NCI-H460 (cell line): ENCODE measurements around the gene PAEP. TPM values are rescaled to one million over a fixed set of nuclear protein-coding genes. Genes with fewer than 3 reads are reported as not detected.

Experiments
- DNase-seq: peaks from one replicate; pipeline ENCODE4 v3.0.0-alpha.2; 2016; ENCODE audit warnings: low read depth; ENCODE audit errors: extremely low read depth
- total RNA-seq: library from RNA; depleted of rRNA; stranded (reverse); fragments of >200 nt; shearing (Covaris generic); gene quantifications from 2 replicates; pipeline ENCODE4 v1.2.3, GENCODE V29; 2014

The PAEP gene
- total RNA-seq, 1 experiment from 2014 or later = 2.9 TPM

DNA sequence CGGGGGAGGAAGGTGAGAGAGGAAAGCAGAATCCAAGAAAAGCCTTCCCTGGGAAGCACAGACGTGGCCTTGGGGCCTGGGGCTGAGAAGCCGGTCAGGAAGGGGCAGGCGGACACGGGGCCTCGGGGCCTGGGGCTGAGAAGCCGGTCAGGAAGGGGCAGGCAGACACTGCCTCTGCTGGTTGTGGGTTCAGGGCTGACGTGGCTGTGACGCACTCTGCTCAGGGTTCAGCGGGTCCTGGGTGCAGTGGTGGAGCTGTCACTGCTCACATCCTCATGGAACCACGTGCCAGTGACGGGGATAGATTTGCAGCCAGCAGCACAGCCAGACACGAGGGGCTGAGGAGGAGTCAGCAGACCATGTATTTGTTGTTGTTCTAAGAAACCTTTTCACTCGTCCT is 12.8 kb downstream of the PAEP start:
- DNase-seq = no peak

DNA sequence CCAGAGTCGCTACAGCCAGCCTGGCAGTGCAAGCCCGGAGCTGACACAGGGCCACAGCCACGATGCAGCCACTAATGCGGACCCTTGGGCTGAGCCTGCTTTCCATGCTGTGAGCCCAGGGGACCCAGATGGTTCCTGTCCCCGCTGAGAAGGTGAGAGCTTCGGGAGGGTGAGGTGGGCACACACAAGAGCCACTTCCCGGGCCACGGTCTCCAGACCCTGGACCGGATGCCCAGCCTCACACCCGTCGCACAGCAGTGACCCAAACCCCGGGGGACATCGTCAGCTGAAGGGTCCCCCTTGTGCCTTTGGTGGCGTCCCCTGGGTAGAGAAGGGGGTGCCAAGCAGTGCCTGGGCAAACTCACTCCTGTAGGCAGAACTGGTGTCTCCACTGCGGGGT is 13.4 kb downstream of the PAEP start:
- DNase-seq = no peak

DNA sequence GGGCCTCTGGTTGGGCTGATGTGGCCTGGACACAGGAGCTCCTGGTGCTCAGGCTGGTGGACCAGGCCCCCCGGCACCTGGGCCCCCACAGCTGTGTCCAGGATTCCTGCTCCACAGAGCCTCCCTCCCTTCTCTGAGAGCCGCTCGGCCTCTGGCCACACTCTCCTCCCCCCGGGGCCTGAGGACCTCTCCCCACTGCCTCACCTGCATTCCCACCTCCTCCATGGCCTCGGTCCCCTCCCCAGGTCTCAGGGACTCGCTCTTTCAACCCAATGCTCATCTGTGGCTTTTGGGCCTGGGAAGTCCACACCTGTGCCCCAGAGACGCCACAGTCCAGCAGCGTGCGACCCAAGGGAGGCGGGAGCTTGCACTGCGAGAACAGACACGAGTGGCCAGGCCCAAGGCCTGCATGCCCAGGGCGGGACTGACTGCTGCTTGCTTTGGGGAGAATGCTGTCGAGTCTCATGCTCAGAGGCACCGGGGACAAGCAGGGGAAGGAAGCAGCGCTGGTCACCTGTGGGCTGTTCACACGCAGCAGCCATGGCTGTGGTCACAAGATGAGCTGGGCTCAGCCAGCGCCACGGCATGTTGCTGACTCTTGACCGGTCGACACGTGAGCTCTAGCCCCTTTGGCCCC is 14.6 kb downstream of the PAEP start:
- no peak for DNase-seq

DNA sequence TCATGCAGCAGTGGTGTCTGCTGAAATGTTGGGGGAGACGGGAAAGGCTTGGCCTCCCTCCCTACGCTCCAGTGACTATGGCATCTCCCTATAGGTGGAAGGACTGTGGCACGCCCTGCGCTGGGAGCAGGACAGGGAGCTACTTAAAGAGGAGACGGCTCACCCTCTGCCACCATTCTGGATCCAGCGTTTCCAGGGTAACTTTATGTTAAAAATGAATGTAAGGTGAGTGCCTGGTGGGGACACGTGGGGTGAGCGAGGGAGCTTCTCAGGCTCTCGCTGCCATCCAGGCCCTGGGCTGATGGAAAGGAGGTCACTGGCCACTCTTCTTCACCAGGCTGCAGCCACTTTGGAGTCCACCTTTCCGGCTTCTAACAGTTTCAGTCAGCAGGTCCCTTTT is 15.7 kb downstream of the PAEP start:
- no peak for DNase-seq

DNA sequence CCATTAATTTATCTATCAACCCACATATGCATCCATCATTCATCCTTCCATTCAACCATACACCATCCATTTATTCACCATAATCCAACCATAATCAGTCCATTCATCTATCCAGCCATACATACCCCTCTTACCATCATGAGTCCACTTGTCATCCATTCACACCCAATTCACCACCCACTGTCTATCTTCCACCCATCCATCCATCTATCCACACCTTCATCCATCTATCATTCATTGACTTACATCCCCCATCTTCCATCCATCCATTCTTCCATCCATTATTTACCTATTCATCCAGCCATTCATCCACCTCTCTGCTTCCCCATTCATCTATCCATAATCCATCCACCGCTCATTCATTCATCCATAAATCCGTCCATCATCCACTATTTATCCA is 17.8 kb downstream of the PAEP start:
- DNase-seq = no peak

DNA sequence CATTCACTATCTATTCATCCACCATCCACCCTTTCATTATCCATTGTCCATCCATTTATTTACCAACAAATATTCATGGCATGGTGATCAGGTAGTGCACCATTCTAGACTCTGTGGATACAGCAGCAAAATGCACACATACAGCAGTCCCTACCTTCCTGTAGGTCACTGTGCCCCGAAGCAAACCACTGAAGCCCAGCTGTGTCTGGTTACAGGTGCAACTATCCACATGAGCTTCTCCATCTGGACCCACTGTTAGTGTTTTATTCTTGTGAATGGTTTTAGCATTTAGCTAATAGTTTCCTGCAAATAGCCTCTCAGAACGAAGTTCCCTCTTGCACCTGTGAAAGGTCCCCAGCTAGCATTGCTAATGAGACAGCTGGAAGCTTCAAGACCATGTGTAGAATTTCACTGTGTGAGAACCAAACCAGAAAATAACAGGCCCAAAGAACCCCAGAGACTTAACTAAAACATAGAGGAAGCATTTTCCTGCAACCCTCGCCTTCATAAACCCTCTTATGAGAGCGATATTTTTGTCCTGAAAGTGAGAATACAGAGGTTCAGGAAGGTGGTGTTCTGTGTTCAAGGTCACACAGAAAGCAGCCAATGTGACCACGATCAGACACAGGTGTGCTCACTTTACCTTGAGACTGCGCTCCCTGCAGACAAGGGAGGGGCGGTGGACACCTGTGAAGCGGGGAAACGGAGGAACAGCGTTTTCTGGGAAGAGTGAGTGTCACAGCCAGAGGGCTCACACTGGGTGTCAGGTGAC is 18.5 kb downstream of the PAEP start:
- DNase-seq = no peak

DNA sequence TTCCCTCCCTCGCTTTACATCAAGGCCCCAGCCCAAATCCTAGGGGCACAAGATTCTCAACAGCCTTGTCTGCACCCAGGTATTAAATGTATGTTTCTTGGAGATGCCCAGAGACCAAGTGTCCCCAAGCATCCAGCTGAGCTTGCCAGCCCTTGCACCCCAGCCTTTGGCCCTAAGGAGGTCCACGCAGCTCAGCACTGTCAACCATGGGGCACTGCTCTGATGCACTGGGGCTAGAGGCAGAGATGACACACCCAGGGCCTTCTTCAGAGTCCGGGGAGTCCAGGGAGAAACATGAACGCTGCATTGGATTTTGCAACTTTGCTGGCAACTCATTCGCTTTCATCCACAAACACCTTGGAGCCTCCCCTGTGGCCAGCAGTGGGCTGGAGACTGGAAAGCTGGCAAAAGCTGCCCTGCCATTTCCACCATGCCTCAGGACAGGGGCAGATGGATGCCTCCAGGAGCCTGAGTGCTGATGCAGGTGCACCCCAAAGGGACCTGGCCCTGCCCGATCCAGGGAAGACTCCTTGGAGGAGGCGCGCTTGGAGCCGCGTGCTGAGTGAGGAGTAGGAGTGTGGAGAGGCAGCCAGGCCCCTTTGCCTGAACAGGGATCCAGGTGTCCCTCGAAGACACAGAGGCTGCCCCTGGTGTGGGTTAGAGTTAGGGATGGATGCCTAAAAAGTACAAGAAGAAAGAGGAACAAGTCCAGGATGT is 19.3 kb downstream of the PAEP start:
- no peak for DNase-seq

DNA sequence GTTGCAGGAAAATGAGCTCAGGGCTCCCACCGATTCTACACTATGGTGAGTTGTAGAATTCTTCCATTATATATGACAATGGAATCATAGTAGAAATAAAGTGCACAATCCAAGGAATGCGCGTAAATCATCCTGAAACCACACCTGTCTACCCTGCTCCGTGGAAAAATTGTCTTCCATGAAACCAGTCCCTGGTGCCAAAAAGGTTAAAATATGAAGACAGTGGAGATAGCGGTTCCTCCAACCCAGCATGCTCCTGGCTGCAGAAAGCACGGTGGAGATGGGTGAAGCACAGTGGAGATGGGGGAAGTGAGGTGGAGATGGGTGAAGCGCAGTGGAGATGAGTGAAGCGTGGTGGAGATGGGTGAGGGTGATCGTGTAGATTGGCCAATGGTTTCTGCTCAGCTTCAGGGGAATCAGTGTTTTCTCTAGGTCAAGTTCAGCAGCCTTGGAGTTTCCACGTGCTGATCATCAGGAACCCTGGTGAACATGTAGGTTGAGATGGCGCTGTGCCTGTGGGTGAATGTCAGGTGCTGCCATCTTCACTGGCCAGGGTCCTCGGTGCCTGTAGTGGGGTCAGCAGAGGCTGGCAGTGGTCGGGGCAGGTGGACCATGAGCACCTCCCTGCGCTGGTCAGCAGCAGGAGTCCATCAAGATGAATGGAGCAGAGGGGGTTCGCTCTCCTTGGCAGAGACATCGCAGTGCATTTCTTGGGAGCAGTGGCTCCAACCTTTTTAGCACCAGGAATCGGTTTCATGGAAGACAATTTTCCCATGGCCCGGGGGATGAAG is 20.3 kb downstream of the PAEP start:
- DNase-seq = no peak

DNA sequence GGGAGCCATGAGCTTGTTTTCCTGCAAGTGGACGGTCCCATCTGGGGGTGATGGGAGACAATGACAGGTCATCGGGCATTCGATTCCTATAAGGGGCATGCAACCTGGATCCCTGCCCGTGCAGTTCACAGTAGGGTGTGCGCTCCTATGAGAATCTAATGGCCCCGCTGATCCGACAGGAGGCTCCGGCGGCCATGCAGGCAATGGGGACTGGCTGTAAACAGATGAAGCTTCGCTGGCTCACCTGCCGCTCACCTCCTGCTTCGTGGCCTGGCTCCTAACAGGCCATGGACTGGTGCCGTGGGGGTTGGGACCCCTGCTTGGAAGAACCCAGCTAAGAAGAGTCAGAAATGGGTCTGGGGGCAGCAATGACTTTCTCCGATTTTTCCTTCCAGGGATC is 21.0 kb downstream of the PAEP start:
- no peak for DNase-seq

DNA sequence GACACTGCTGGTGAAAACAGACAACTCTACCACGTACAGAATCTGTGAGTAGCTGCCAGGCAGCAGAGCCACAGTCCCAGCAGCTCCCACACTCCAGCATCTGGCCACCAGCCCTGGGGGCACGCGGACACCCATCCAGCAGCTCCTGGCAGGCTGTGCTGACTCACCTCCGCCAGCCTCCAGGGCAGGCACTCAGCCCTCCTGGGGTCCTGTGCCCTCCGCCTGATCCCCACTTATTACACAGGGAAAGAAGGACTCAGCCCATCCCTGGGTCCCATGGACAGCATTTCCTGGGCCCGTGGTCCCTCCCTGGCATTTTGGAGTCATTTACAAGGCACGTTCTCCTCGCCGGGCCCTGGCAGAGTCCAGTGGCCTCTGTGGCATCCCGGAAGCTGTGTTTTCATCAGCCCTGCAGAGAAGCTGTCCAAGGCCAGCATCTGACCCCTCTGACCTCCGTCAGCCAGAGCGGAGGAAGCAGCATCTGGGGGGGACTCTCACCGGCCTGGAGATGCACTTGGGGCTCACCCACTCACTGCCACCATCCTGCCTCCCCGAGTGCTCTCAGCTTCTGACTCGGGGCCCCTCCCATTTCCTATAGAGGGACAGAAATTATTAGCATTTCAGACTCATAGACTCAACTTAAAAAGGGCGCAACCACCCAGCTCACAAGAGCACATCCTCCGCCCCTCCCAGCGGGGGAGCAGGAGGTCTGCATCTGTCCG is 21.6 kb downstream of the PAEP start:
- no peak for DNase-seq

DNA sequence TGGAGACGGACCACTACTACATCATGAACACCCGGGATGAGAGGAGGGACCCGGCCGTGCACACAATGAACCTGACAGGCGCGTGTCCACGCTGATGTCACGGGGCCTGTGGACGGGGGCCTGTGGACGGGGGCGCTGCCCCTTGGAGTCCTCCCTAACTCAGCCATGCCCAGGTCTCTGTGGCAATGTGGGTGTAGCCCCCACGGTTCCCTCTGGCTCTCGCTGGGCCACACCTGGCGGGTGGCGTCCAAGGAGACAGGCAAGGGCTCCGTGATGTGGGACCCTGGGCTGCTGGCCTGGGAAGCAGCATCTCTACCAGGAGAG is 22.1 kb downstream of the PAEP start:
- DNase-seq = no peak

DNA sequence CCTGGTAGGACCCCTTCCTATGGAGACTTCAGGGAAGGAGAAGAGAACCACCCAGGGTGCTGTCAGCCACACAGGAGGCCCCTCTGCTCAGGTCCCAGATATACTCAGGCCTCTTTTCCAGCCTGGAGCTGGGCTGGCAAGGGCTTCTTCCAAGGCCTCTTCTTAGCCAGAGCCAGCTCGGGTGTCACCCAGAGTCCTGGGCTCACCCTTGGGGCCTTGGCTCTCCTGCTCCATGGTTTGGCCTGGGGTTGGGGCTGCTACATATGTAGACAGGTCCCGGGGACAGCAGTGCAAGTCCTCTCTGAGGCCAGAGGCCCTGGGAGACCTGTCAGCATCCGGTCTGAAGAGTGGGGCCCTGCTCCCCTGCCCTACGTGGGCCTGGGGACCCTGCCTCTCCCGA is 22.8 kb downstream of the PAEP start:
- no peak for DNase-seq

DNA sequence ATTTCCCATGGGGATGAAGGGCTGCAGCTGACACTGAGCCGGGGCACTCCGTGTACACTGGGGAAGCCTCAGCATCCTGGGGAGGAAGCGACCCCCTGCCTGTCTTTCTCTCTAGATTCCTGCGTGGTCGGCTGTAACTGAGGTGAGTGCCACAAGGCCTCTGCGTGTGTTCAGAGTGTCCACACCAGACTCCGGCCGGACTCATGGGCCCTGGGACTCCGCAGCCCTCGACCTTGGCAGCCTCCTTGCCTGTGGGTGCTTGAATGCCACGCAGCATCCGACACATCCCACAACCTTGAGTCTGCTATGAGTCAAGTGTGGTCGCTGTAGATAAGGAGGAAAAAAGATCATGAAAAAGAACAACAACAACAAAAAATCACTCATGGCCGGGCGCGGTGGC is 23.4 kb downstream of the PAEP start:
- DNase-seq = no peak

DNA sequence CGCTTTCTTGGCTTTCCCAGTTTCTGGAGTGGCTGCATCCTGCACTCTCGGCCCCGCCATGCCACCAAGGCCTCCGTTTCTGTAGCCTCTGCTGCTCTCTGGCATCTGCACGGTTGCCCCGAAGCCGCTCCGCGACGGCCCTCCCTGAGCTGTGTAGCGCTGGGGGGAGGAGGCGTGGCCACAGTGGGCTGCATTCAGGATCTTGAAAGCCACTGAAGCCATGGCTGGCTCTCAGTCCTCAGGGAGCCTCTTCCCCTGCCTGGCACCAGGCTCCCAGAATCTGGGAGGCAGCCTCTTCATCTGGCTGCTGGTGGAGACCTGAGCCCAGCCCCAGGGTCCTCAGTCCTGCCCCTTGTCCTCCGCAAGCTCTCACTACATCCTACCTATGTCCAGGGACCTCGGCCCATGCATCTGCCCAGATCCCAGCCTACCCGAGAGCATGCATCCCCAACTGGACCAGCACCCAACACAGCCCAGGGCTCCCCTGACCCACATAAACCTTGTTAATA is 25.1 kb downstream of the PAEP start:
- DNase-seq = no peak

DNA sequence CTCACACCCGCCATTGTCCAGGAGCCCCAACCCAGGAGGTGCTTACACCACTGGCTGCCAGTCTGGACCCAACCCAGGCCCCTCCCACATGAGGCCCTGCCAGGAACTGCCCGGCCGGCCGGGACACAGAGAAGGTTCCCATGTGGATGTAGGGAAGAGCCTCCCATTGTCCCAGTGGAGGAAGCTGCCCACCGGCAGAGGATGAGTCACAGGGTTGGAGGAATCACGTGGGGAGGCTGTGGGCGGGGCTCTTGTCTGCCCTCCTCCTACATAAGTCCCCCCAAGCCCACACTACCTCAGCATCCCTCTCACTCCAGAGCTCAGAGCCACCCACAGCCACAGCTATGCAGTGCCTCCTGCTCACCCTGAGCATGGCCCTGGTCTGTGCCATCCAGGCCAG is 26.1 kb downstream of the PAEP start:
- no peak for DNase-seq

DNA sequence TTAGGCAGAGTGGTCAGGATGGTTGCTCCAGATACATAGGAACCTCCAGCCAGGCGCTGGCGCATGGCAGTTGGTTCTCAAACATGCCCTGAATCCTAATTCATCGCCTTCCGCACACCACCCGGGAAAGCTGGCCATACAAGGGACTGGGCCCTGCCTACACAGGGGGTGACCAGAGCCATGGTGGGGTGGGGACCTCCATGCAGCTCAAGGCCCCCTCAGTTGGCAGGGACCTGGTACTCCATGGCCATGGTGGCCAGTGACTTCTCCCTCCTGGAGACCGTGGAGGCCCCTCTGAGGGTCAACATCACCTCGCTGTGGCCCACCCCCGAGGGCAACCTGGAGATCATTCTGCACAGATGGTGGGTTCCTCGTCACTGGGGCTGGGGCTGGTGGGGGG is 26.8 kb downstream of the PAEP start:
- no peak for DNase-seq

DNA sequence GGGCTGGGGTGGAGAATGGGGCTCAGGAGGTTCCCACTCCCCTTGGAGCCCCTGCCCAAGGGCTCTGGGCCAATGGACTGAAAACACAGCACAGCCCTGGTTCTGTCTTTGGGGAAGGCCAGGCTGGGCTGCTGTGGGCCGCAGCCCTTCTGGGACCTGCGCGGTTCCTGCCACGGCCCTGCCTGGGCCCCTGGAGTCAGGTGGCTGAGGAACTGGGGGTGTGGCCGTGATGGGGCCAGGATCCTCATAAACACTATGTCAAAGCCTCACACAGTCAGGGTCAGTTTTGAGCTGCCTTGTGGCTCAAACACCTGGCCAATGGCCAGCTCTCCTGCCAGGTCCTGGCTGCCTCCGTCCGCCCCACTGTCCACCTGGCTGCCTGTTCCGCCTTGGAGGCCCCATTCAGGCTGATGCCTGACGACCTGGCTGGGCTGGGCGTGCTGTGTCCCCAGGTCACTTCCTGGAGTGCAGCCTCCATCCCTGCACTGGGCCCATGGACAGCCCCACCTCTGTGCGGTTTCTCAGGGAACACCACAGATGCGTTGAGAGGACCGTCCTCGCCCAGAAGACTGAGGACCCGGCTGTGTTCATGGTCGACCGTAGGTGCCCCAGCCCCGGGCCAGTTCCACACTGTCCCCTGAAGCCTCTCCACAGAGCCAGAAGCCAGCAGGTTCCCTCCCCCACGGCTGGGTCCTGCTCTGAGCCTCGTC is 27.5 kb downstream of the PAEP start:
- no peak for DNase-seq

DNA sequence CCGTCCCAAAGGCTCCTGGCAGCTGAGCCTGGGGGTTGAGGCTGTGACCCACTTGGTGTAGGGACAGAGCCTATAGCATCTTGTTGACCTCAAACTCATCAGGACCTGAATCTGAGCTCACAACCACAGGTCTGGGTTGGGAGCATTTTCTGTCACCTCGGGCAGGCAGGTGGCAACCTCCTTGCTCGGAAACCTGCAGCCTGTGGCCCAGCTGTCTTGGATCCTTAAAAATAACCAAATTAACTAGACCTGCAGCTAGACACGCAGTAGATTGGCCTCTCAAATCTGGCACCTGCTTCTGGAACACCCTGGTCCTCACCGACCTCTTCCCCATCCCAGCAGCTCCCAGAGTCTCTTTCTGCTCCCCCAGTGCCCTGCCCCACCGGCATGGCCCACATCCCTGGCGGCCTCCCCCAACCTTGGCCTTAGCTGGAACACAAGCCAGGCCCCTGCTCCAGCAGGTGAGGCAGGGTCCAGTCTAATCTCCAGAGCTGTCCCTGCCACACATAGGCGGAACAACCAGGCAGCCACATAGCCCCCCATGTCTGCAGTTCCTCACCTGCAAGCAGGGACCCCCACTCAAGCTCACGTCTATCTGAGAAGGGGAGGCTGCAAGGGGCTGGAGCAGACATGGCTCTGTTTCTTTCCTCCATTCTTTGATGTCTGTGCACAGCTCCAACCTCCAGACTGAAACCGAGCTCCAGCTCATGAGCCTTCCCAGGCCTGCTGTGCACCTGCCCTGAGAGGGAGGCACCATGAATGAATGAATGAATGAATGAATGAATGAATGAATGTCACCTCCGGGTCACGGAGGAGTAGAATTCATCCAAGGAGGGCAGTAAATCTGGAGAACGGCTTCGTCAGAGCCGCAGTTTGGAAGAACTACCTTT is 28.3 kb downstream of the PAEP start:
- DNase-seq = no peak
